Measurements from ENCODE around the gene EZR. TPM values are rescaled to one million over a fixed set of nuclear protein-coding genes. Genes with fewer than 3 reads are reported as not detected.

EZR gene
- total RNA-seq, 3 donors from 2014 or later, result 315 to 327 (median 324) TPM

DNA sequence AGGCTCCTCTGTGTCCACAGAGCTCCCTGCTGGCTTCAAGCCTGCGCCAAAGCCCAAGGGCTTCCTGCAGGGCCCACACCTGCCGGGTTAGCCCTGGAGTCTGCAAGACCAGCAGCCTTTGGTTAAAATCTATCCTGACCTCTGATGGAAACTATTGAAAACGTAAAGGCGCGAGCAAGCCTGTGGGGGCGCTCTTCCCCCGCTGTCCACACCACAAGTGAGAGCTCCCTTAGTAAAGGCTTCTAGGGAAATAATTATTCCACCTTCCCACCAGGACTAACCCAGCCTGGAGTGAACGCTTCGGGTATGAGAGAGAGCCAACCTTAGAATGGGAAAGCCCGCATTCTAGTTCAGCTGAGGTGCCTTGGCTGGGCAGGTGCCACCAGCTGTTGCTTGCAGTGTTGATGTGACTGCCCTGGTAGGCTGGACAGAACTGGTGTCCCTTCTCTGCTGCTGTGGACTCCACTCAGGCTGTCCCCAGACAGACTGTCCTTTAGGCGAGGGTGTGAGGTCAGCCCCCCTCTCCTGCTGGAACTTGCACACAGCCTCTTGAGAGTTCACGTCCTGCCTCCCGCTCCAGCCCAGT, 100.6 kb downstream of the EZR start:
- Mint-ChIP-seq H3K27me3 (ENCODE audit: low read depth) (no peaks in the 10 kb centered on the region), H3K9me3 (no peaks in the 10 kb centered on the region), H3K4me3 (no peak overlapping the region), H3K4me1 (ENCODE audit: low read depth) (peaks cover 63% of the 10 kb centered on the region), H3K36me3 (ENCODE audit: insufficient read depth) (peaks cover 45% of the 10 kb centered on the region)
- ATAC-seq (no peak), DNase-seq (no peak)

DNA sequence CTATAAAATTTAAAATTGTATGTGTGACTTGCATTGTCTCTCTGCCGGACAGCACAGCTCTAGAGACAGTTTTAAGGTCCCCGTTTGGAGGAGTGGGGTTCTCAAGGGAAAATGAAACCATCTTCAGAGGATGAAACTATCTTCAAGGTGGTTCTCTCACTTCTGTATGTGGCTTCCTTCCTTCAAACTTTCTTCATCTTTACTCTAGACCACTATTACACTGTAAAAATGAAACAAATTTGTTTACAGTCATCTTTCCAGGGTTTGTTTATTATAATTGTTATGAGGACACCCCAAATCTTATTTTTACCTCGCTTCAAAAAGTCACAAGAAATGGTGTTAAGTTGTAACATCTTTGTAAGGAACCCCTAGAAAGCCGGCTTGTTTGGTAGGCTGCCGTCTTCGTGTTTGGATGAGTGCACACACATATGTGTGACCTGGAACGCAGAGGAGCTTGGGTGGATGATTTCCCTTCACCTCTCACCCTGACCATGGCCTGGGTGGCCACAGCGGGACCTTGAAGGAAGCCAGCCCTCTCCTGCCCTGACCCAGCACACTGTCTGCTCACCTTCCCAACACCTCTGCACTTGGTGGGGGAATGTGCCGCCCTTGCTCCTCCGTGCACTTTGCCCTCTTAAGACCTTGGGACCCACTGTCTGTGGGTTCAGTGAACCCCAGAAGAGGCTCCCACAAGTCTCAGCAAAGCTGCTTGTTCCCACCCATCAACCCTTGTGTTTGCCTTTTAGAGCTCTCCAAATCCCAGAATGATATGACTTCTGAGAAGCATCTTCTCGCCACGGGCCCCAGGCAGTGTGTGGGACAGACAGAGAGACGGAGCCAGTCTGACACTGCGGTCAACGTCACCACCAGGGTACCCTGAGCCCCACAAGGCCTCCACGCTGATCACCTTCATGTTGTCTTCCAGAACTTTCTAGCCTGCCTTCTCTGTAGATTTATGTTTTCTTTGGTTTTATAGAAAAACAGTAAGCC, 101.5 kb downstream of the EZR start:
- Mint-ChIP-seq H3K36me3 (ENCODE audit: insufficient read depth) (peaks cover 50% of the 10 kb centered on the region), H3K4me3 (peak overlapping the region; percentile 41), H3K4me1 (ENCODE audit: low read depth) (peaks cover 65% of the 10 kb centered on the region), H3K9me3 (no peaks in the 10 kb centered on the region), H3K27me3 (ENCODE audit: low read depth) (no peaks in the 10 kb centered on the region)
- no peak for DNase-seq
- ATAC-seq, result peak in 1 of 2 donors; percentile 36

Other genes starting within 250 kb of the EZR start
- 10 to 100 TPM; 57.5 to 67.1 (median 64.9) TPM for gene DYNLT1, start 174.6 kb downstream of the EZR start, total RNA-seq
- gene SYTL3, start 169.3 kb downstream of the EZR start, total RNA-seq, result 10 to 100 TPM; 33.6 to 72.6 (median 38.5) TPM
- 1 to 10 TPM; 1.6 to 2.1 (median 1.7) TPM for gene RSPH3, start 180.8 kb upstream of the EZR start, total RNA-seq
- gene TAGAP, start 225.6 kb upstream of the EZR start, total RNA-seq, result 100 to 1,000 TPM; 120 to 132 (median 130) TPM

Data from activated T-cell treated with anti-CD3 and anti-CD28 coated beads, Interleukin-2, amount 50 U/mL, for 4 hours (primary cell).